Smooth muscle cell (in vitro differentiated cells): ENCODE data around the gene PROC. TPM values are rescaled to one million over a fixed set of nuclear protein-coding genes. Genes with fewer than 3 reads are reported as not detected.
A peak's percentile ranks its signal among the peaks of the same experiment; 100 is the strongest.
"Not testable (repeated sequence)": the region's sequence is repeated elsewhere in the genome, so short reads cannot be mapped to it uniquely, and the experiment has no call there.

Experiments
- DNase-seq: peaks from one replicate; lab custom pipeline; 2025; ENCODE audit not compliant: unreplicated experiment; lab: John Stamatoyannopoulos, UW
- H2AFZ ChIP-seq: fragments of 200-600 bp; sonication (generic); 2 replicates; pipeline ENCODE4 v1.6.0; 2016; ENCODE audit warnings: antibody characterized with exemption, low read depth, mild to moderate bottlenecking
- H3F3A ChIP-seq: fragments of 200-600 bp; sonication (generic); 2 replicates; pipeline ENCODE4 v1.6.0; 2017; ENCODE audit warnings: antibody characterized with exemption, low read depth
- H3K27ac ChIP-seq: fragments of 200-600 bp; sonication (generic); 2 replicates; pipeline ENCODE4 v1.5.1; 2016; ENCODE audit warnings: low read depth, mild to moderate bottlenecking
- H3K27me3 ChIP-seq: fragments of 200-600 bp; sonication (generic); 2 replicates; pipeline ENCODE4 v1.6.1; 2016; ENCODE audit warnings: low read depth, mild to moderate bottlenecking
- H3K36me3 ChIP-seq: fragments of 200-600 bp; sonication (generic); 2 replicates; pipeline ENCODE4 v1.5.1; 2016; ENCODE audit warnings: low read depth
- H3K4me1 ChIP-seq: fragments of 200-600 bp; sonication (generic); 2 replicates; pipeline ENCODE4 v1.5.1; 2016; ENCODE audit warnings: low read depth
- H3K4me2 ChIP-seq: fragments of 200-600 bp; sonication (generic); 2 replicates; pipeline ENCODE4 v1.6.0; 2016; ENCODE audit warnings: mild to moderate bottlenecking
- H3K4me3 ChIP-seq: fragments of 200-600 bp; sonication (generic); 2 replicates; pipeline ENCODE4 v1.5.1; 2016; ENCODE audit warnings: mild to moderate bottlenecking
- H3K79me2 ChIP-seq: fragments of 200-600 bp; sonication (generic); 2 replicates; pipeline ENCODE4 v1.6.0; 2016; ENCODE audit warnings: low read depth, mild to moderate bottlenecking
- H3K9ac ChIP-seq: fragments of 200-600 bp; sonication (generic); 2 replicates; pipeline ENCODE4 v1.6.0; 2016; ENCODE audit warnings: low read depth
- H3K9me3 ChIP-seq: fragments of 200-600 bp; sonication (generic); replicated peaks from 2 replicates; pipeline ENCODE4 v1.5.1; 2016; ENCODE audit warnings: low read depth
- H4K20me1 ChIP-seq: fragments of 200-600 bp; sonication (generic); 2 replicates; pipeline ENCODE4 v1.6.0; 2016; ENCODE audit warnings: low read depth
- CTCF ChIP-seq: fragments of 200-600 bp; sonication (generic); IDR thresholded peaks from 2 replicates; pipeline ENCODE4 v1.5.1; 2017; ENCODE audit warnings: borderline replicate concordance, mild to moderate bottlenecking, antibody characterized with exemption; ENCODE audit not compliant: insufficient read depth, poor library complexity, severe bottlenecking
- WGBS: methylation state at CpG from one replicate; pipeline ENCODE4 v1.1.7; 2016; ENCODE audit warnings: low lambda C conversion rate; 5-methylcytosine and 5-hydroxymethylcytosine counted together
- polyA plus RNA-seq: library from polyadenylated mRNA; unstranded; fragments of >200 nt; fragmentation: Nextera tagmentation; extraction: Ambion mirVana; gene quantifications from 2 replicates; pipeline ENCODE4 v1.2.1, GENCODE V29; 2016
- total RNA-seq: library from RNA; depleted of rRNA; stranded (reverse); fragments of >200 nt; gene quantifications from 2 replicates; pipeline ENCODE4 v1.2.3, GENCODE V29; 2014

Gene PROC
- total and polyA plus RNA-seq, 2 experiments from 2014 or later = 0.85 to 1.1 TPM

- peak overlapping the region; percentile 90 for H3K27ac ChIP-seq
- WGBS = 93% methylated on average over 9 of the region's 9 CpGs
- peak overlapping the region; percentile 60 for H3K9ac ChIP-seq
These were observed 11.1 kb upstream of the PROC start for GRCh38 chr2:127407091-127407490.

GRCh38 chr2:127407661-127408003 lies 10.6 kb upstream of the PROC start:
- Histone ChIP-seq H3K4me2 (no peak overlapping the region), H3K9ac (peak overlapping the region; percentile 58), H3K27me3 (no peaks in the 10 kb centered on the region), H3K79me2 (no peaks in the 10 kb centered on the region), H3K4me3 (no peak overlapping the region), H4K20me1 (no peaks in the 10 kb centered on the region), H2AFZ (no peak overlapping the region), H3K9me3 (no peaks in the 10 kb centered on the region), H3K4me1 (peaks cover 5% of the 10 kb centered on the region), H3F3A (peaks cover 25% of the 10 kb centered on the region), H3K36me3 (no peaks in the 10 kb centered on the region), H3K27ac (peak overlapping the region; percentile 90)
- no peak for TF ChIP-seq CTCF
- WGBS = 0% methylated on average over 1 of the region's 6 CpGs
- no peak for DNase-seq

More at GRCh38 chr2:127407091-127407490, 11.1 kb upstream of the PROC start:
- Histone ChIP-seq H3K4me1 (peaks cover 5% of the 10 kb centered on the region), H2AFZ (no peak overlapping the region), H3F3A (peaks cover 29% of the 10 kb centered on the region), H3K4me3 (no peak overlapping the region), H3K9me3 (no peaks in the 10 kb centered on the region), H3K79me2 (no peaks in the 10 kb centered on the region), H3K27me3 (no peaks in the 10 kb centered on the region), H3K36me3 (no peaks in the 10 kb centered on the region), H4K20me1 (no peaks in the 10 kb centered on the region), H3K4me2 (peak overlapping the region; percentile 14)
- no peak for DNase-seq
- no peak for TF ChIP-seq CTCF

GRCh38 chr2:127408004-127408806 lies 10.0 kb upstream of the PROC start:
- Histone ChIP-seq H3K27me3 (no peaks in the 10 kb centered on the region), H3K4me3 (peak overlapping the region; percentile 45), H4K20me1 (no peaks in the 10 kb centered on the region), H3K36me3 (no peaks in the 10 kb centered on the region), H3K4me2 (peak overlapping the region; percentile 84), H3K4me1 (peaks cover 5% of the 10 kb centered on the region), H3K9me3 (peaks cover 2% of the 10 kb centered on the region), H2AFZ (peak overlapping the region; percentile 51), H3F3A (peaks cover 25% of the 10 kb centered on the region), H3K27ac (peak overlapping the region; percentile 92), H3K9ac (peak overlapping the region; percentile 93), H3K79me2 (no peaks in the 10 kb centered on the region)
- 4% methylated on average over 40 of the region's 75 CpGs for WGBS
- TF ChIP-seq CTCF = no peak
- peak; percentile 81 for DNase-seq

- Histone ChIP-seq H3K4me3 (peak overlapping the region; percentile 45), H3F3A (peaks cover 26% of the 10 kb centered on the region), H3K9ac (peak overlapping the region; percentile 93), H3K79me2 (no peaks in the 10 kb centered on the region), H3K4me1 (peaks cover 5% of the 10 kb centered on the region), H3K36me3 (no peaks in the 10 kb centered on the region), H3K4me2 (peak overlapping the region; percentile 84), H3K27ac (peak overlapping the region; percentile 92), H2AFZ (peak overlapping the region; percentile 51), H3K9me3 (peaks cover 5% of the 10 kb centered on the region), H3K27me3 (no peaks in the 10 kb centered on the region), H4K20me1 (no peaks in the 10 kb centered on the region)
- no peak for TF ChIP-seq CTCF
- DNase-seq = no peak
- 72% methylated on average over 10 of the region's 10 CpGs for WGBS
These were observed 9.5 kb upstream of the PROC start for GRCh38 chr2:127408807-127409099.

GRCh38 chr2:127409716-127410115 lies 8.5 kb upstream of the PROC start:
- H3K4me2 ChIP-seq, H4K20me1 ChIP-seq, H3K36me3 ChIP-seq, DNase-seq, H3K9ac ChIP-seq, H3K9me3 ChIP-seq, H3K4me1 ChIP-seq, H3K79me2 ChIP-seq, H2AFZ ChIP-seq, H3K27ac ChIP-seq, H3K27me3 ChIP-seq, H3K4me3 ChIP-seq: not testable (repeated sequence)
- H3F3A ChIP-seq = peaks cover 31% of the 10 kb centered on the region
- WGBS = 98% methylated on average over 8 of the region's 8 CpGs
